HG02623 (cell line): ENCODE data around the gene CIDEC.

ENCODE experiments used
- ATAC-seq: cut with Tn5 transposase; IDR thresholded peaks from one replicate; pipeline ENCODE4 v1.9.1; 2021; ENCODE audit warnings: moderate library complexity; ENCODE audit not compliant: unreplicated experiment

The CIDEC gene

DNA sequence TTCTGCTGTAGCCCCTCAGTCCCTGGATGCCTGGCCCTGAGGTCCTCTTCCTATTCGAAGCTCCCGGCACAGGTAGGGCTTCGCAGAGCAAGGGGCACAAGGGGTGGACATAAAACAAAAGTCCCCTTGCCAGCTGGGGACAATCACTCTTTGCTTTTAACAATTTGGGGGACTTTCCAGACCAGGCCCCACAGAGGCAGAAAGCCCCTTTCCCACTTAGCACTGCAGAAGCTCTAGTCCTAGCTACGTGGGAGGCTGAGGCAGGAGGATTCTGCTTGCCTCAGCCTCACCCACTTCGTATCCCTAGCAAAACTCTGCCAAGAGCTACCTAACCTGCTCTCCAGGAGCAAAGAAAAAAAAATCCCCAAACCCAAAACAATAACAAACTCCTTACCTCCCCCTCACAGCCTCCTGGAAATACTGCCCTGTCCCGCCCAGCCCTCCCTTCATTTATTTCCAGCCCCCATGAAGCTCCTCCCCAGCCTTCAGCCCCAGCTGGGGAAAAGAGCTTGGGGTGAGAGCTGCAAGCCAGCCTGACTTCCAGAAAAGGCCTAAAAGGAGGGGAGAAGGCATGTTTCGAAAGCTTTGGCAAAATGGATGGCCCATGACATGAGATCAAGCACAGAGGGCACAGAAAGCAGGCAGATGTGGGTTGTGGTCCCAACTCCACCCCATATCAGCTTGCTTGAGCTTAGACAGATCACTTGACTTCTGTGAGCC, at the start of gene CIDEC:
TSS of gene CIDEC (minus strand) at position 424 of the 720 bp plus-strand sequence. CDS start 1,767 bp downstream, outside the sequence.
- no peak for ATAC-seq

GRCh38 chr3:9928158-9928557, 48.1 kb upstream of the CIDEC start:
- ATAC-seq, result no peak

- no peak for ATAC-seq
Observed at GRCh38 chr3:9918261-9919038, 38.4 kb upstream of the CIDEC start.

DNA sequence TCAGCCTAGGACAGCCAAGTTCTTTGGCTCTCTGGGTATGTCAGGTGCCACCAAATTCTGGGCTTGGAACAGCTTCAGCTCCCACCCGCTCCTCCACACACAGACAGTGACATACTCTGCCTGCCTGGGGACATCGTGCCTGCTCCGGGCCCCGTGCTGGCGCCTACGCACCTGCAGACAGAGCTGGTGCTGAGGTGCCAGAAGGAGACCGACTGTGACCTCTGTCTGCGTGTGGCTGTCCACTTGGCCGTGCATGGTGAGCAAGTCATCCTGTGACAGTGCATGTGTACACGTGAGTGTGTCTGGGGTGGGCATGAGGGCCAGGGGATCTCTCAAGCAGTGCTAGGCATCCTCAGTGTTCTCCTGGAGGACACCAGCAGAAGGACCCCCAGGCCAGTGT, 37.8 kb upstream of the CIDEC start:
- no peak for ATAC-seq

GRCh38 chr3:9916734-9917680, 37.0 kb upstream of the CIDEC start, which contains the start of gene IL17RC:
Gene IL17RC, plus strand, starts transcription at chr3:9917098. Its CDS starts 218 bp downstream, at chr3:9917316.
- ATAC-seq, result no peak

GRCh38 chr3:9916346-9916733, 36.3 kb upstream of the CIDEC start:
- no peak for ATAC-seq

GRCh38 chr3:9915254-9916141, 35.4 kb upstream of the CIDEC start:
- ATAC-seq, result no peak

GRCh38 chr3:9914559-9915253, 34.7 kb upstream of the CIDEC start:
- no peak for ATAC-seq

- ATAC-seq, result no peak
Observed at GRCh38 chr3:9914011-9914410, 34.0 kb upstream of the CIDEC start.

- no peak for ATAC-seq
Observed at GRCh38 chr3:9913601-9914000, 33.5 kb upstream of the CIDEC start.

GRCh38 chr3:9912294-9912935, 32.4 kb upstream of the CIDEC start:
- ATAC-seq, result no peak

DNA sequence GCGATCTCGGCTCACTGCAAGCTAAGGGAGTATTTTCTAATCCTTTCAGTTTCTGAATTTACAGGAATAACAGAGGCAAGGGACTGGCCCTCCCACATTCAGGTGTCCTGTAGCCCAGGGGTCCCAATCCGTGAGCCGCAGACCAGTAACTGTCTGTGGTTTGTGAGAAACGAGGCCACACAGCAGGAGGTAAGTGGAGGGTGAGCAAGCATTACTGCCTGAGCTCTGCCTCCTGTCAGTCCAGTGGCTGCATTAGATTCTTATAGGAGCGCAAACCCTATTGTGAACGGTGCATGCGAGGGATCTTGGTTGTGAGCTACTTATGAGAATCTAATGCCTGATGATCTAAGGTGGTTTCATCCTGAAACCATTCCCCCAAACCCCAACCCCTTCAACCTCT, 31.8 kb upstream of the CIDEC start:
- no peak for ATAC-seq

DNA sequence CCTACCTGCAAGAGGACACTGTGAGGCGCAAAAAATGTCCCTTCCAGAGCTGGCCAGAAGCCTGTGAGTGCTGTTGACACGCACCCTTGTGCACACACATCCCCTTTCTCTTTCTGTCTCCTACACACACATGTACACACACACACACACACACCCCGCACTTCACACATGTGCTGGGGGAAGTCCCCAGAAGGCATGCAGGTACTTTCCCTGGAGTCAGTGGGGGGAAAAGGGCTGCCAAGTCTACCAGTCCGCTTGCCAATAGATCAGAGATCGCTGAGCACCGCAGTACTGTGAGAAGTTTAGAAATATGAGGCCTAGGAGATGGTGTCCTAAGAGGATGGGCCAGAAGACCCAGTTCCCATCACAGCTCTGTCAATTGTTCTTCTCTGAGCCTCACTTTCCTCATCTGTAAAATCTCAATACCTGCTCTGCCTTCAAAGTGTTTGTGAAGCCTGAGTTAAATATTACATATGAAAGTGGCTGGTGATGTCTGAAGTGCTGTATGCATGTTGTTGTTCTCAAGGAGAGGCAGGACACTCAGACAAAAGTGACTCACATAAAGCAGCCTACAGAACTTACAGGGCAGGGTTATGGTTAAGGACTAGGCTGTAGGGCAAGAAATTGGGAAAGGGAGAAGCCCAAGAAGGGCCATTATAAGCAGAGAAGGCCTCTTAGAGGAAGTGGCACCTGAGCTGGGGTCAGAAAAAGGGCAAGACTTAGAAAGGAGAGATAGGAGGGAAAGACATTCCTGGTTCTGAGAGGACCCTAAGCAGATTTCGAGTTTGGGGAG, 29.4 kb upstream of the CIDEC start:
- ATAC-seq, result no peak

DNA sequence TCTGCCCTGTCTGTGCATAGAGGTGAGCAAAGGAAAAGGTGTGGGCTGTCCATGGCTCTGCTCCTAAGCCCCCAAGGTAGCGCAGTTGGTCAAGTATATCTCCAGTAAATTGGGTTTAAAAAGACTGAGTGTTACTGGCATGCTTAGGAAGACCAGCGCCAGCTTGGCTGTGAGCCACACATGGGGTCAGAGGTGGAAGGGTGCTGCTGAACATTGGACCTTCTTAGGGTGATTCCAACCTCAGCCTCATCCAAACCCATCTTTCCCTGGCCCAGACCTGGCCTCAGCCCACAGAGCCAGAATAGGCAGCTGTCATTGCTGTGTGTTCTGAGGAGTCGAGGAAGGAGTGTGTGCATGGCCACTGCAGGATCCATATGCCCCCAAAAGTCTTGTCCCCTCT, 28.2 kb upstream of the CIDEC start:
- ATAC-seq, result no peak

DNA sequence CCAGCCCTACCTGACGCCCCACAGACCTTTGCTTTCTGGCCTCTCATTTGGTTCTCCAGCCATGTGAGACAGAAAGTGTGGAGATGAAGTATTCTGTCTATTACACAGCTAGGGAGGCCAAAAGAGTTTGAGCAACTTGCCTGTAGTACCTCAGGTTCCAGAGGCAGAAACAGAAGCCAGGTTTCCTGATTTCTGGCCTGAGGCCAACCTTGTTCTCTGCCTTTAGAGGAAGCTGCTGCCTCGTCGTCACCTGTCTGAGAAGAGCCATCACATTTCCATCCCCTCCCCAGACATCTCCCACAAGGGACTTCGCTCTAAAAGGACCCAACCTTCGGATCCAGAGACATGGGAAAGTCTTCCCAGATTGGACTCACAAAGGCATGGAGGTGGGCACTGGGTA, 26.4 kb upstream of the CIDEC start:
- no peak for ATAC-seq

DNA sequence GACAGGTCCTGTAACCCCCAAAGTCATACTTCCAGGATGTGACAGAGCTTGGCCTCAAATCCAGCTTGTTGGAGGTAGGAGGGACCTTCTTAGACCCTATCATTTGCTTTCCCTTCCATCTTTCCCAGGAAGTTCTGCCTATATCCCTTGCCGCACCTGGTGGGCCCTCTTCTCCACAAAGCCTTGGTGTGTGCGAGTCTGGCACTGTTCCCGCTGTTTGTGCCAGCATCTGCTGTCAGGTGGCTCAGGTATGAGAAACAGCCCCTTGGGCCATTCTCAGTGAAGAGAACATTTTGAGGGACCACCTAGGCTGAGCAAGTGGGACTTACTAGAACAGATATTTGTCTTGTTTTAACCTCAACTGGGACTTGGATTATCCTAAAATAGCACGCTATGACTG, 23.9 kb upstream of the CIDEC start:
- no peak for ATAC-seq

DNA sequence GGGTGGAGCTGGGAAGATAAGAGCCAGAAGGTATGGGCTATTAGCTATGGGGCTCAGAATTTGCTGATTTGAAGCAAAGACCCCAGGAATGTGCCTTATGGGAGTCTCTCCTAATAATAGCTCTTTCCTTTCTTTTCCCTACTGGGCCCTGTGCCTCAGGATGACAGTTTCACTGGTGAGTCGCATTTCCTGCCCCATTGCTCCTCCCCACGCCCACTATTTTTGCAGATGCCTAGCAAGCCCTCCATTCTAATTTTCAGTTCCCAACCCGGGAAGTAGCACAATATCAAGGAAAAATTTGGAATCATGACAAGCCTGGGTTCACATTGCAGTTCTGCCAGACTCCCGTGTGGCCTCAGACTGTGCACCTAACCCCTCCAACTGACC, 23.2 kb upstream of the CIDEC start:
- ATAC-seq, result no peak
